HG03175 (cell line): ENCODE results near the gene OR13G1.
"Not testable (repeated sequence)": the region's sequence is repeated elsewhere in the genome, so short reads cannot be mapped to it uniquely, and the experiment has no call there.

Experiments used
- ATAC-seq: cut with Tn5 transposase; IDR thresholded peaks from one replicate; pipeline ENCODE4 v1.9.1; 2021; ENCODE audit warnings: mild to moderate bottlenecking, moderate library complexity; ENCODE audit not compliant: unreplicated experiment

Gene OR13G1

GRCh38 chr1:247679639-247680038, at the start of gene OR13G1:
TSS of gene OR13G1 (minus strand) at chr1:247679739. CDS start at chr1:247673041, 6,698 bp downstream.
- ATAC-seq, result no peak

GRCh38 chr1:247721222-247721621, 41.7 kb upstream of the OR13G1 start:
- no peak for ATAC-seq

GRCh38 chr1:247716546-247716945, 37.0 kb upstream of the OR13G1 start, which contains the start of gene OR6F1:
TSS of gene OR6F1 (minus strand) at chr1:247716646. CDS start at chr1:247712755, 3,891 bp downstream.
- ATAC-seq, result no peak

- no peak for ATAC-seq
These were observed 34.2 kb upstream of the OR13G1 start for GRCh38 chr1:247713753-247714152.

GRCh38 chr1:247710681-247711080, 31.1 kb upstream of the OR13G1 start:
- ATAC-seq, result not testable (repeated sequence)

GRCh38 chr1:247701338-247701737, 21.8 kb upstream of the OR13G1 start:
- ATAC-seq, result no peak

- peak; percentile 95 for ATAC-seq
These were observed 1.9 kb upstream of the OR13G1 start for GRCh38 chr1:247681288-247681897.

- ATAC-seq, result no peak
These were observed 632 bp upstream of the OR13G1 start for GRCh38 chr1:247680171-247680570.

- ATAC-seq, result no peak
These were observed 10.3 kb downstream of the OR13G1 start for GRCh38 chr1:247669225-247669624.

- no peak for ATAC-seq
These were observed 23.2 kb downstream of the OR13G1 start for GRCh38 chr1:247656221-247656875.

- no peak for ATAC-seq
These were observed 26.5 kb downstream of the OR13G1 start for GRCh38 chr1:247653040-247653439.

GRCh38 chr1:247647864-247648263, 31.7 kb downstream of the OR13G1 start:
- no peak for ATAC-seq

- ATAC-seq, result no peak
These were observed 32.7 kb downstream of the OR13G1 start for GRCh38 chr1:247646867-247647266.

GRCh38 chr1:247642742-247643141, 36.8 kb downstream of the OR13G1 start:
- no peak for ATAC-seq

GRCh38 chr1:247639381-247639981, 40.1 kb downstream of the OR13G1 start:
- ATAC-seq, result no peak

- no peak for ATAC-seq
These were observed 40.8 kb downstream of the OR13G1 start for GRCh38 chr1:247638781-247639180.

- no peak for ATAC-seq
These were observed 41.5 kb downstream of the OR13G1 start for GRCh38 chr1:247638011-247638410.

GRCh38 chr1:247627951-247628350, 51.6 kb downstream of the OR13G1 start:
- no peak for ATAC-seq
